ENCODE measurements around the gene SERGEF.

DNA sequence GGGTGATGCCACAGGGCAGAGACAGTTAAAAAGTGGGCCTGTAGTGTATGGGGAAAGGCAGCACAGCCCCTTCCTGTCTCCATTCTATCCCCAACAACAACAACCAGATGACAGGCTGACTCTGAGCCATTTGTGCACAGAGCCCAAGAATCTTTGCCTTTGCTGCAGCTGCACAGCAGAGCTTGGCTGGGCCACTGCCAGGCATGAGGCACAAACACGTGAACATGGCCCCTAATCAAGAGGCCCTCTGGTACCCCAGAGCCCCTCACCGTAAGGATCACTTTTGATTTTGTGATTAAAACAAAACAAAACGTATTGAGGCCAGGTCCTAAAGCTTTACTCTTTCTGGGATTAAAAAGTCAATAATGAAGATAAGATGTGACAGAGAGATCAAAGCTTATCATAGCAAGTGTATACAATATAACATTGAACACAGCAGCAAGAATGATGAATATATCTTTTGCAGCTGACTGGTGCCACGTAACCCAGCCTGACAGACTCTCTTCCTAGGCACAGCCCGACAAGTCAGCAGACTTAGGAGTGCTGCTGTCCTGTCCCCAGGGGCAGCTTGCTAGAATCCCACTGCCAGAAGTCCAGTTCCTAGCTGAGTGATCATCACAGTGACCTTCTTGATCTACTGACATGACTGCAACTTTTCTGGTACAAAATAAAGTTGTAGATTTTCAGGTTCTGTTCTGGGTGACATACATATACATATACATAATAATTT lies 117.8 kb downstream of the SERGEF start:
- no peak for TF ChIP-seq POLR2AphosphoS5 (IDR thresholded peaks at IDR 0.05)
- no peak for TF ChIP-seq POLR2A (IDR thresholded peaks at IDR 0.05)
- TF ChIP-seq, protein P1, sequence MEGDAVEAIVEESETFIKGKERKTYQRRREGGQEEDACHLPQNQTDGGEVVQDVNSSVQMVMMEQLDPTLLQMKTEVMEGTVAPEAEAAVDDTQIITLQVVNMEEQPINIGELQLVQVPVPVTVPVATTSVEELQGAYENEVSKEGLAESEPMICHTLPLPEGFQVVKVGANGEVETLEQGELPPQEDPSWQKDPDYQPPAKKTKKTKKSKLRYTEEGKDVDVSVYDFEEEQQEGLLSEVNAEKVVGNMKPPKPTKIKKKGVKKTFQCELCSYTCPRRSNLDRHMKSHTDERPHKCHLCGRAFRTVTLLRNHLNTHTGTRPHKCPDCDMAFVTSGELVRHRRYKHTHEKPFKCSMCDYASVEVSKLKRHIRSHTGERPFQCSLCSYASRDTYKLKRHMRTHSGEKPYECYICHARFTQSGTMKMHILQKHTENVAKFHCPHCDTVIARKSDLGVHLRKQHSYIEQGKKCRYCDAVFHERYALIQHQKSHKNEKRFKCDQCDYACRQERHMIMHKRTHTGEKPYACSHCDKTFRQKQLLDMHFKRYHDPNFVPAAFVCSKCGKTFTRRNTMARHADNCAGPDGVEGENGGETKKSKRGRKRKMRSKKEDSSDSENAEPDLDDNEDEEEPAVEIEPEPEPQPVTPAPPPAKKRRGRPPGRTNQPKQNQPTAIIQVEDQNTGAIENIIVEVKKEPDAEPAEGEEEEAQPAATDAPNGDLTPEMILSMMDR (IDR thresholded peaks at IDR 0.05) = no peak
- TF ChIP-seq EP300 (IDR thresholded peaks at IDR 0.05) = no peak
